Thyroid gland (tissue), 4 donors: ENCODE results near the gene NAA80.

ENCODE experiments used
- POLR2A ChIP-seq, 2 donors: fragments of 450-650 bp; IDR thresholded peaks; one replicate each; pipeline ENCODE4 v1.6.1; 2017; ENCODE audit warnings: antibody characterized with exemption in 2 of 2, mild to moderate bottlenecking in 2 of 2, moderate library complexity in 1 of 2
- TF ChIP-seq, protein P1 (sequence below), 6 experiments: fragments of 200-600 bp in 3 of 6; fragments of 450-650 bp in 3 of 6; sonication (generic) in 3 of 6; IDR thresholded peaks; one replicate each; pipeline ENCODE4 v1.5.1; 2016 to 2019; ENCODE audit warnings: antibody characterized with exemption in 6 of 6, mild to moderate bottlenecking in 2 of 6, inconsistent platforms in 1 of 6, moderate library complexity in 1 of 6

DNA sequence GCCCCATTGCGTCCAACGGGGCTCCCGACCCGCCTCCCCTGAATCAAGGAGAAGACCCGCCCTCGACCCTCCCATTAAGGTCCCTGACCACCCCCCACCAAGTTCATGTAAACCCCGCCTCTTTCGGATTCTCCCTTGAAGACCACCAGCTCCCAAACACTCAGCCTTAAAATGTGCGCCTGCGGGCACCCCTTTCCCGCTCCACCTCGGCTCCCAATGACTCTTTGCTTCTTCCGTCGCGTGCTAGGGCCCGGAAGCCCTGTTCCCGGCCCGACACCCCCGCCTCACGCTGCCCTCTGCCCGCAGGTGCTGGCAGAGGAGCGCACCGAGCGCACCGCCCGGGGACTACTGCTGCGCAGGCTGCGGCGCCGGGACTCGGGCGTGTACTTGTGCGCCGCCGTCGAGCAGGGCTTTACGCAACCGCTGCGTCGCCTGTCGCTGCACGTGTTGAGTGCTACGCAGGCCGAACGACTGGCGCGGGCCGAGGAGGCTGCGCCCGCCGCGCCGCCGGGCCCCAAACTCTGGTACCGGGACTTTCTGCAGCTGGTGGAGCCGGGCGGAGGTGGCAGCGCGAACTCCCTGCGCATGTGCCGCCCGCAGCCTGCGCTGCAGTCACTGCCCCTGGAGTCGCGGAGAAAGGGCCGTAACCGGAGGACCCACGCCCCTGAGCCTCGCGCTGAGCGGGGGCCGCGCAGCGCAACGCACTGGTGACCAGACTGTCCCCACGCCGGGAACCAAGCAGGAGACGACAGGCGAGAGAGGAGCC, 23.0 kb downstream of the NAA80 start:
- TF ChIP-seq, protein P1, sequence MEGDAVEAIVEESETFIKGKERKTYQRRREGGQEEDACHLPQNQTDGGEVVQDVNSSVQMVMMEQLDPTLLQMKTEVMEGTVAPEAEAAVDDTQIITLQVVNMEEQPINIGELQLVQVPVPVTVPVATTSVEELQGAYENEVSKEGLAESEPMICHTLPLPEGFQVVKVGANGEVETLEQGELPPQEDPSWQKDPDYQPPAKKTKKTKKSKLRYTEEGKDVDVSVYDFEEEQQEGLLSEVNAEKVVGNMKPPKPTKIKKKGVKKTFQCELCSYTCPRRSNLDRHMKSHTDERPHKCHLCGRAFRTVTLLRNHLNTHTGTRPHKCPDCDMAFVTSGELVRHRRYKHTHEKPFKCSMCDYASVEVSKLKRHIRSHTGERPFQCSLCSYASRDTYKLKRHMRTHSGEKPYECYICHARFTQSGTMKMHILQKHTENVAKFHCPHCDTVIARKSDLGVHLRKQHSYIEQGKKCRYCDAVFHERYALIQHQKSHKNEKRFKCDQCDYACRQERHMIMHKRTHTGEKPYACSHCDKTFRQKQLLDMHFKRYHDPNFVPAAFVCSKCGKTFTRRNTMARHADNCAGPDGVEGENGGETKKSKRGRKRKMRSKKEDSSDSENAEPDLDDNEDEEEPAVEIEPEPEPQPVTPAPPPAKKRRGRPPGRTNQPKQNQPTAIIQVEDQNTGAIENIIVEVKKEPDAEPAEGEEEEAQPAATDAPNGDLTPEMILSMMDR (IDR thresholded peaks at IDR 0.05), result no peak
- TF ChIP-seq POLR2A (IDR thresholded peaks at IDR 0.05), result no peak
